Measurements from ENCODE around the gene NEUROG2. TPM values are rescaled to one million over a fixed set of nuclear protein-coding genes. Genes with fewer than 3 reads are reported as not detected.

The NEUROG2 gene
- total RNA-seq, 1 experiment from 2014 or later, result 0.12 TPM

- Histone ChIP-seq H3K36me3 (ENCODE audit: control insufficient read depth in 1 of 2, insufficient read depth in 2 of 2, low read length in 2 of 2) (no peaks in the 10 kb centered on the region), H3K4me3 (replicated peaks in 1 of 2; ENCODE audit: low read depth in 1 of 2, low read length in 2 of 2) (no peak overlapping the region), H3K9ac (ENCODE audit: low read length) (no peak overlapping the region), H3K4me1 (ENCODE audit: control insufficient read depth in 1 of 2, insufficient read depth in 2 of 2, low read length in 2 of 2) (peaks cover 0 to 7% of the 10 kb centered on the region in 2 experiments; a peak in 1 of 4 replicates), H3K79me2 (ENCODE audit: insufficient read depth, low read length) (no peaks in the 10 kb centered on the region), H2AFZ (ENCODE audit: low read depth, low read length, poor library complexity, severe bottlenecking) (no peak overlapping the region), H3K4me2 (ENCODE audit: low read length) (no peak overlapping the region), H3K27ac (ENCODE audit: low read depth, low read length) (no peak overlapping the region), H3K9me2 (ENCODE audit: insufficient read depth) (no peaks in the 10 kb centered on the region), H3K9me3 (ENCODE audit: control insufficient read depth in 1 of 2, insufficient read depth in 1 of 2, low read depth in 1 of 2, low read length in 2 of 2) (no peaks in the 10 kb centered on the region), H4K20me1 (ENCODE audit: insufficient read depth) (no peaks in the 10 kb centered on the region), H3K27me3 (ENCODE audit: insufficient read depth, low read length) (no peaks in the 10 kb centered on the region)
- ChIA-PET RAD21 (ENCODE audit: low non-redundant PET in 1 of 2, low total read pairs in 2 of 2, uncharacterized antibody in 2 of 2, unreplicated experiment in 2 of 2) (no interaction called here), CTCF (interaction anchor here (0.6 kb wide), 1 partner anchor 16 kb away, joined by 3 read pairs; no protein-coding TSS in a partner anchor), POLR2A (no interaction called here)
- DNase-seq (ENCODE audit: low read depth, low spot score) (no peak), ATAC-seq (no peak)
- TF ChIP-seq ELF1 (IDR thresholded peaks at IDR 0.05; ENCODE audit: borderline replicate concordance, low read depth) (no peak), ZBTB33 (IDR thresholded peaks at IDR 0.05; ENCODE audit: extremely low read depth, insufficient replicate concordance, low read length) (no peak), ZFX (IDR thresholded peaks at IDR 0.05) (no peak), FOSL1 (IDR thresholded peaks at IDR 0.05; ENCODE audit: low read depth) (no peak), EZH2phosphoT487 (IDR thresholded peaks at IDR 0.05; ENCODE audit: borderline replicate concordance) (no peak), EZH2 (IDR thresholded peaks at IDR 0.05) (no peak), CEBPB (IDR thresholded peaks at IDR 0.05; ENCODE audit: low read depth) (no peak), CBX3 (IDR thresholded peaks at IDR 0.05; ENCODE audit: low read depth) (no peak), ZNF274 (IDR thresholded peaks at IDR 0.05; ENCODE audit: low read depth, low read length) (no peak)
- no TSS peak for BruUV-seq (replicated peaks)
- intact Hi-C loops (cut with micrococcal nuclease), result no loop called here
These were observed 7.6 kb downstream of the NEUROG2 start for GRCh38 chr4:112508356-112508755.

- H3K9me2 ChIP-seq (ENCODE audit: insufficient read depth), result no peaks in the 10 kb centered on the region
- RAD21 ChIA-PET (ENCODE audit: low non-redundant PET in 1 of 2, low total read pairs in 2 of 2, uncharacterized antibody in 2 of 2, unreplicated experiment in 2 of 2), result no interaction called here
- H3K27ac ChIP-seq (ENCODE audit: low read depth, low read length), result no peak overlapping the region
- BruUV-seq (replicated peaks), result no TSS peak
- no peak for ATAC-seq
- H3K4me1 ChIP-seq (ENCODE audit: control insufficient read depth in 1 of 2, insufficient read depth in 2 of 2, low read length in 2 of 2), result peaks cover 0 to 5% of the 10 kb centered on the region in 2 experiments; a peak in 1 of 4 replicates
- no peaks in the 10 kb centered on the region for H3K9me3 ChIP-seq (ENCODE audit: control insufficient read depth in 1 of 2, insufficient read depth in 1 of 2, low read depth in 1 of 2, low read length in 2 of 2)
- CTCF ChIA-PET, result no interaction called here
- no peak overlapping the region for H3K4me2 ChIP-seq (ENCODE audit: low read length)
- no peak overlapping the region for H3K9ac ChIP-seq (ENCODE audit: low read length)
- intact Hi-C loops (cut with micrococcal nuclease), result no loop called here
- no peak for DNase-seq (ENCODE audit: low read depth, low spot score)
- POLR2A ChIA-PET, result no interaction called here
- H3K27me3 ChIP-seq (ENCODE audit: insufficient read depth, low read length), result no peaks in the 10 kb centered on the region
- no peak overlapping the region for H3K4me3 ChIP-seq (replicated peaks in 1 of 2; ENCODE audit: low read depth in 1 of 2, low read length in 2 of 2)
- no peak overlapping the region for H2AFZ ChIP-seq (ENCODE audit: low read depth, low read length, poor library complexity, severe bottlenecking)
- H4K20me1 ChIP-seq (ENCODE audit: insufficient read depth), result no peaks in the 10 kb centered on the region
- no peak for TF ChIP-seq RAD21 (IDR thresholded peaks at IDR 0.05; ENCODE audit: low read depth)
- no peak for TF ChIP-seq TCF7L2 (IDR thresholded peaks at IDR 0.05; ENCODE audit: borderline replicate concordance, extremely low read depth, insufficient read depth, insufficient read length)
- TF ChIP-seq SRF (IDR thresholded peaks at IDR 0.05; ENCODE audit: low read depth), result no peak
- no peak for TF ChIP-seq JUND (IDR thresholded peaks at IDR 0.05)
- no peak for TF ChIP-seq SP1 (IDR thresholded peaks at IDR 0.05; ENCODE audit: low read depth)
- no peak for TF ChIP-seq EZH2phosphoT487 (IDR thresholded peaks at IDR 0.05; ENCODE audit: borderline replicate concordance)
- no peak for TF ChIP-seq MAX (IDR thresholded peaks at IDR 0.05)
- no peak for TF ChIP-seq ZFX (IDR thresholded peaks at IDR 0.05)
- H3K36me3 ChIP-seq (ENCODE audit: control insufficient read depth in 1 of 2, insufficient read depth in 2 of 2, low read length in 2 of 2), result no peaks in the 10 kb centered on the region
- no peaks in the 10 kb centered on the region for H3K79me2 ChIP-seq (ENCODE audit: insufficient read depth, low read length)
These were observed 11.2 kb downstream of the NEUROG2 start for GRCh38 chr4:112504807-112505206.
